Measurements from ENCODE around the gene KIAA1210. TPM values are rescaled to one million over a fixed set of nuclear protein-coding genes. Genes with fewer than 3 reads are reported as not detected.

Gene KIAA1210
- total RNA-seq, 4 donors from 2014 or later, result 0.09 TPM; not detected in 3

DNA sequence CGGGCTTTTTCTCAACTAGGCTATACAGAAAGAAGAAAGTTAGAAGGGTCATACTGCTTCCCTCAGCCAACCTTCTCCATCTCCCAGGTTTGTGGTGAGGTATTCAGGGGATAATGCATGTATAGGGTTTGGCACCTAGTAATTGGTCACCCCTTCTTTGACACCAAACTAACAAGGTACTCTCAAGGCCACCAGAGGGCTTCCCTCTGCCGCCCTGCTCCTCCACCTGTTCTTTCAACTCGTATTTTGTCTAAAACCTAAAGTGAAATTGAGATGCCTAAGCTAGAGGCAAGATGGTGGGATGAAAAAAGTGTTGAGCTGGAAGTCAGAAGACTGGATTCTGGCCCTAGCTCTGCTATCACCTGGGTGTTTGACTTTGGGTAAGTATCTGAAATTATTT is 32.8 kb downstream of the KIAA1210 start:
- ATAC-seq (ENCODE audit: low FRiP score) (no peak), DNase-seq (ENCODE audit: low spot score) (no peak)
- TF ChIP-seq, protein P1, sequence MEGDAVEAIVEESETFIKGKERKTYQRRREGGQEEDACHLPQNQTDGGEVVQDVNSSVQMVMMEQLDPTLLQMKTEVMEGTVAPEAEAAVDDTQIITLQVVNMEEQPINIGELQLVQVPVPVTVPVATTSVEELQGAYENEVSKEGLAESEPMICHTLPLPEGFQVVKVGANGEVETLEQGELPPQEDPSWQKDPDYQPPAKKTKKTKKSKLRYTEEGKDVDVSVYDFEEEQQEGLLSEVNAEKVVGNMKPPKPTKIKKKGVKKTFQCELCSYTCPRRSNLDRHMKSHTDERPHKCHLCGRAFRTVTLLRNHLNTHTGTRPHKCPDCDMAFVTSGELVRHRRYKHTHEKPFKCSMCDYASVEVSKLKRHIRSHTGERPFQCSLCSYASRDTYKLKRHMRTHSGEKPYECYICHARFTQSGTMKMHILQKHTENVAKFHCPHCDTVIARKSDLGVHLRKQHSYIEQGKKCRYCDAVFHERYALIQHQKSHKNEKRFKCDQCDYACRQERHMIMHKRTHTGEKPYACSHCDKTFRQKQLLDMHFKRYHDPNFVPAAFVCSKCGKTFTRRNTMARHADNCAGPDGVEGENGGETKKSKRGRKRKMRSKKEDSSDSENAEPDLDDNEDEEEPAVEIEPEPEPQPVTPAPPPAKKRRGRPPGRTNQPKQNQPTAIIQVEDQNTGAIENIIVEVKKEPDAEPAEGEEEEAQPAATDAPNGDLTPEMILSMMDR (IDR thresholded peaks at IDR 0.05), result no peak

DNA sequence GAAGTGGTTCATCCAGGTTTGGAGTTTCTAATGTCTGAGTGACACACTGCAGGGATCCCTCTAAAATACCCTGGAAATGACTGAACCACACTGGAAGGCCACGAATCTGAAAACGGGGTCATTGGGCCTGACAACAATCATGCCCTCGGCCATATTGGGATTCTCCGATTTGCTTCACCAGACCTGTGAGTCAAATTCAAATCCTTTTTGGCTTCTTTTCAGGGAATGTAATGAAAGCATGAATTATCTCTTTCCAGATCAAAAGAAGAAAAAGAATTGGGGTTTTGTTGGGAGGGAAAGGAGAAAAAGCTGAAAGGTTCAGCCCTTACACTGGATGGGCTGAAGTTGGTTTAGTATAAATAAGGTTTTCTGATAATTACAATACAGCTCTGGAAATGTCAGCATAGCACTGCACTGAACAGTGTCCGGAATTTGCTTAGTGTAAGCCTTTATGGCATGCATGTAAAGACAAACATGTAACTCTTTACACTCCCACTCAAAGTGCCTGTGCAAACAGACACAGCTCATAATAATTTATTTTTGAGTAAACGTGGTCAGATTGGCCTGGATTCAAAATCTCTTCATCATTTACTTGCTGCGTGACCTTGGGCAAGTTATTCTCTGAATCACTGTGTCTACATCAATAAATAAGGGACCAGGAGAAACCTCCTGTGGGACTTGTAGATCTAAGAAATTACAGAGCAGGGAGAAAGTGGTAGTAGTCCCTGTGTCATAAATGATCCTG is 33.4 kb downstream of the KIAA1210 start:
- ATAC-seq (ENCODE audit: low FRiP score) (no peak), DNase-seq (ENCODE audit: low spot score) (no peak)
- TF ChIP-seq, protein P1 (IDR thresholded peaks at IDR 0.05), result no peak

DNA sequence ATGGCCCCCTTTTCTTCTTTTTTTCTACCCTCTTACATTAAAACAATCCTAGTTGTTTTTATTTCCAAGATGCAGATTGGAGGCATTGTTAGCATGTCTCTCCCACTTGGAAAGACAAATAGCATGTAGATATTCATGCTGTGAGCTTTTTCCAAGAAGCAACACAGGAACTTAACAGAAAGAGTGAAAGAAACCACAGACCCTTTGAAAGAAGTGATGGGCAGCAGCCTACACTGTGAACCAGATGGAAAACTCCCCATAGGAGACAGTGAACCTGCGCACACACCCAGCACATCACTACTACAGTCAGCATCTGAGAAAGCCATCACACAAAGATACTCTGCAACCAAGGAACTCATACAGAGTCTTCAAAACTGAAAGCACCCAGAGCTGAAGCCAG is 37.0 kb downstream of the KIAA1210 start:
- DNase-seq (ENCODE audit: low spot score) (no peak), ATAC-seq (ENCODE audit: low FRiP score) (no peak)
- TF ChIP-seq, protein P1 (IDR thresholded peaks at IDR 0.05), result no peak

DNA sequence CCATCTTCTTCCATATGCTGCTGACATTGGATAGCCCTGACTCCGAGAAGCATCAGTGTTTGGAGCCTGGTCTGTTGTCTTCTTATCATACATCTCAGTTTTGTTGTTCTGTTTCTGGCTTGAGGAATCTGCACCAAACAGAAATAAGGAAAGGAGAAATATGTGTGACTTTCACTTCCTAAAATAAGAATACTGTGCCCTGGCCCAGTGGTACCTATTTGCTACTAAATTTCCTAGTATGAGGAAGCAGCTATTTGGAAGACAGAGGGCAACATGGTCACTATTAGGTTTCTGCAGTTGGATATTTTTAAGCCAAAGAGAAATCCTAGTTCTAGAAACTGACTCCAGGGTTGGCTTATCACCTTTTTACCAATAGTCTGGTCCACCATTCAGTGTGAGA is 38.0 kb downstream of the KIAA1210 start:
- no peak for ATAC-seq (ENCODE audit: low FRiP score)
- no peak for DNase-seq (ENCODE audit: low spot score)
- TF ChIP-seq, protein P1 (IDR thresholded peaks at IDR 0.05), result no peak

DNA sequence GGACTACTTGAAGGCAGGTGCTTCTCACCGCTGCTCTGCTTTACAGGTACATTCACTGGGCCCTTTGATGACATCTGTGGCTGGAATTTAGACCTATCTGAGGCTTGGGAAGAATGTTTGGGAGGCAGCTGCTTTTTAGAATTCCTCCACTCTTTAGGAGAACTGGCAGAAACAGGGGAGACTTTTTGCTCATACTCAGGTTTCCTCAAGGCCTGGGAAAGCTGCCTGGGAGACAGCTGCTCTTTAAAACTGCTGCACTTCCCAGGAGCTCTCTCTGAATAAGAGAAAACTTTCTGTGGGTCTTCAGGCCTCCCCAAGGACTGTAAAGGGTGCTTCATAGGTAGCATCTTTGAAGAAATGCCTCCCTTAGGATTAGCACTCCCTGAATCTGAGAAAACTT is 40.5 kb downstream of the KIAA1210 start:
- ATAC-seq (ENCODE audit: low FRiP score) (no peak), DNase-seq (ENCODE audit: low spot score) (no peak)
- TF ChIP-seq, protein P1 (IDR thresholded peaks at IDR 0.05), result no peak

DNA sequence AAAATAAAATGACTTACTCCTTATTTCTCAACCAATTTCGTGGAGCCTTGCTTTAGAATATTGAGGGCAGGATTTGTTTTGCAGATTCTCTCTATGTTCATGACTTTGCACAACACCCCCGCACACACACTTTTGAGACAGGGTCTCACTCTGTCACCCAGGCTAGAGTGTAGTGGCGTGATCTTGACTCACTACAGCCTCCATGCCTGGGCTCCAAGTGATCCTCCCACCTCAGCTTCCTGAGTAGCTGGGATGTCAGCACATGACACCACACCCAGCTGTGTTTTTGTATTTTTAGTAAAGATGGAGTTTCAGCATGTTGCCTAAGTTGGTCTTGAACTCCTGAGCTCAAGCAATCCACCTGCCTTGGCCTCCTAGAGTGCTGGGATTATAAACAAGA is 42.8 kb downstream of the KIAA1210 start:
- DNase-seq (ENCODE audit: low spot score) (no peak), ATAC-seq (ENCODE audit: low FRiP score) (no peak)
- TF ChIP-seq, protein P1 (IDR thresholded peaks at IDR 0.05), result no peak

DNA sequence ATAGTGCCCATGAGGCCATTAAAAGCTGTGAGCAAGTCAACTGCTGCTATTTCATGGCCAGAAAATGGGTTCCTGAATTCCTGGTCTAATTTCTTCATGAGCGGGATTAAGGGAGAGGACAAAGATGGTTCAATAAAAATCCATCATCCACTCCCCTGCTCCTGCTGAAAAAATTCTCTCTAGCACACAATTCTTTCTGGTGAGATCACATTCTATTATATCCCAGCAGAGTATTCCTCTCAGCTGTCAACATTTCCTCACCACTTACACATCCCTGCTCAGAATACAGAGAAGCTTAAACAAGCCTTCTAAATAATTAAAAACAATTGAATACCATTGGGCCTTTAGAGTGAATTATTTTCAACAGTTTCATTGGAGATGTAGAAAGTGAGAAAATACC is 45.3 kb downstream of the KIAA1210 start:
- ATAC-seq (ENCODE audit: low FRiP score) (no peak), DNase-seq (ENCODE audit: low spot score) (no peak)
- TF ChIP-seq, protein P1 (IDR thresholded peaks at IDR 0.05), result no peak
